Muscle of leg (tissue), 11 donors: Measurements from ENCODE around the gene HSD11B1L. TPM values are rescaled to one million over a fixed set of nuclear protein-coding genes. Genes with fewer than 3 reads are reported as not detected.
"Not testable (repeated sequence)": the region's sequence is repeated elsewhere in the genome, so short reads cannot be mapped to it uniquely, and the experiment has no call there.

Experiments
- DNase-seq: peaks from one replicate; pipeline ENCODE4 v3.0.0; 2013
- H3K27ac ChIP-seq: one replicate; pipeline ENCODE4 v1.5.1; 2013; ENCODE audit warnings: mild to moderate bottlenecking, low read length, control low read depth
- H3K27me3 ChIP-seq: one replicate; pipeline ENCODE4 v1.6.1; 2013; ENCODE audit warnings: low read length; ENCODE audit not compliant: control insufficient read depth, insufficient read depth
- H3K36me3 ChIP-seq: one replicate; pipeline ENCODE4 v1.6.1; 2013; ENCODE audit warnings: low read length; ENCODE audit not compliant: control insufficient read depth, insufficient read depth
- H3K4me1 ChIP-seq: one replicate; pipeline ENCODE4 v1.6.1; 2013; ENCODE audit warnings: low read length; ENCODE audit not compliant: control insufficient read depth, insufficient read depth
- H3K4me3 ChIP-seq: one replicate; pipeline ENCODE4 v1.5.1; 2013; ENCODE audit warnings: low read length, control low read depth
- H3K9me3 ChIP-seq: replicated peaks from 2 replicates; pipeline ENCODE4 v1.6.1; 2013; ENCODE audit warnings: low read depth, low read length; ENCODE audit not compliant: control insufficient read depth
- WGBS: methylation state at CpG from one replicate; pipeline ENCODE4 v1.1.5; 2013; ENCODE audit warnings: missing lambda C conversion rate; ENCODE audit not compliant: insufficient coverage; 5-methylcytosine and 5-hydroxymethylcytosine counted together
- polyA plus RNA-seq, 8 donors: library from polyadenylated mRNA; unstranded; fragments of 120-200 nt; gene quantifications; one replicate each; pipeline versions ENCODE4 v1.2.1 to v1.2.3, GENCODE V29; 2013; ENCODE audit warnings: inconsistent platforms in 1 of 8, low replicate concordance in 1 of 8; ENCODE audit not compliant: insufficient read length in 8 of 8, insufficient read depth in 1 of 8
- total RNA-seq: library from RNA; stranded (reverse); fragments of 120-200 nt; gene quantifications from one replicate; pipeline ENCODE4 v1.2.4, GENCODE V29; 2013

The HSD11B1L gene
- total and polyA plus RNA-seq, 9 donors: 4.2 to 6.7 (median 5.5) TPM

- H3K36me3 ChIP-seq: no peaks in the 10 kb centered on the region
- H3K27me3 ChIP-seq: no peaks in the 10 kb centered on the region
- no peaks in the 10 kb centered on the region for H3K9me3 ChIP-seq
- no peak overlapping the region for H3K4me3 ChIP-seq
- H3K4me1 ChIP-seq: peaks cover 22% of the 10 kb centered on the region
- no peak overlapping the region for H3K27ac ChIP-seq
- WGBS: 92% methylated on average over 14 of the region's 22 CpGs
- no peak for DNase-seq
Observed at GRCh38 chr19:5684694-5685430, 4.0 kb downstream of the HSD11B1L start.

DNA sequence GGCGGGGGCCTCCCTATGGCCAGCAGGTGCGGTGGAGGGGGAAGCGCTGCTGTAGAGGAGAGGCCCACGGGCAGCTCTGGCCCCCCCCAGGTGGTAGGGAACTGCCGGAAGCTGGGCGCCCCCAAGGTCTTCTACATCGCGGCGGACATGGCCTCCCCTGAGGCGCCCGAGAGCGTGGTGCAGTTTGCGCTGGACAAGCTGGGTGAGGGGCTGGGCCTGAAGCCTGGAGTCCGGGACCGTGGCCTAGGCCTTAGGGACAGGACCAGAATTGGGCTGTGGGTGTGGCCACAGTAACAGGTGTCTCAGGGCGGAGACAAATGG, 5.5 kb downstream of the HSD11B1L start:
- Histone ChIP-seq H3K4me1 (peaks cover 24% of the 10 kb centered on the region), H3K27ac (peak overlapping the region; percentile 73), H3K4me3 (peak overlapping the region; percentile 43), H3K9me3 (no peaks in the 10 kb centered on the region), H3K36me3 (no peaks in the 10 kb centered on the region), H3K27me3 (no peaks in the 10 kb centered on the region)
- DNase-seq: no peak
- 19% methylated on average over 13 of the region's 16 CpGs for WGBS

DNA sequence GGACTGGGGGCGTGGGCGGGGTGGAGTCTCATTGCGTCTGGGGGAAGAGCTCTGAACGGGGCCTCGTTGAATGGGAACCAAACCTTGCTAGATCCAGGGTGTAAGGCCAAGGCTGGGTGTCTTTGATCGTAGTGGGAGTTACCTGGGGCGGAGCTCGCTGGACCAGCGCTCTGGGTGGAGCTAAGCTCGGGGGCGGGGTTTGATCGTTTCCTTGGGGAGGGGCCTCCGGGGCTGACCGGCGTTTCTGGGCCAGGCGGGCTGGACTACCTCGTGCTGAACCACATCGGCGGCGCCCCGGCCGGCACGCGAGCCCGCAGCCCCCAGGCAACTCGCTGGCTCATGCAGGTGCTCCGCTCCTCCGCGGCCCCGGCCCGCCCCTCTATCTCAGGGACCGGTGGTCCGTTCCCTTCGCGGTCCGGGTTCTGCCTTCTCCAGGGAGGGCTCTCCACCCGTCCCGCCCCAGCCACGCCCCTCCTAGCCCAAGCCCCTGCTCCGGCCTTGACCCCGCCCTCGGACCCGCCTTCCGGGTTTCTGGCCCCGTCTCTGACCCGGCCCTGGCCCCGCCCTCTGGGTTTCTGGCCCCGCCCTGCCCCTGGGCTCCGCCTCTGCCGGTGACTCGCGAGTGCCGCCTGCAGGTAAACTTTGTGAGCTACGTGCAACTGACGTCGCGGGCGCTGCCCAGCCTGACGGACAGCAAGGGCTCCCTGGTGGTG, 6.0 kb downstream of the HSD11B1L start:
- peaks cover 28% of the 10 kb centered on the region for H3K4me1 ChIP-seq
- H3K27me3 ChIP-seq: no peaks in the 10 kb centered on the region
- peaks cover 5% of the 10 kb centered on the region for H3K36me3 ChIP-seq
- peak overlapping the region; percentile 73 for H3K27ac ChIP-seq
- no peaks in the 10 kb centered on the region for H3K9me3 ChIP-seq
- peak; percentile 95 for DNase-seq
- peak overlapping the region; percentile 43 for H3K4me3 ChIP-seq
- under 1% methylated on average over 59 of the region's 59 CpGs for WGBS

DNA sequence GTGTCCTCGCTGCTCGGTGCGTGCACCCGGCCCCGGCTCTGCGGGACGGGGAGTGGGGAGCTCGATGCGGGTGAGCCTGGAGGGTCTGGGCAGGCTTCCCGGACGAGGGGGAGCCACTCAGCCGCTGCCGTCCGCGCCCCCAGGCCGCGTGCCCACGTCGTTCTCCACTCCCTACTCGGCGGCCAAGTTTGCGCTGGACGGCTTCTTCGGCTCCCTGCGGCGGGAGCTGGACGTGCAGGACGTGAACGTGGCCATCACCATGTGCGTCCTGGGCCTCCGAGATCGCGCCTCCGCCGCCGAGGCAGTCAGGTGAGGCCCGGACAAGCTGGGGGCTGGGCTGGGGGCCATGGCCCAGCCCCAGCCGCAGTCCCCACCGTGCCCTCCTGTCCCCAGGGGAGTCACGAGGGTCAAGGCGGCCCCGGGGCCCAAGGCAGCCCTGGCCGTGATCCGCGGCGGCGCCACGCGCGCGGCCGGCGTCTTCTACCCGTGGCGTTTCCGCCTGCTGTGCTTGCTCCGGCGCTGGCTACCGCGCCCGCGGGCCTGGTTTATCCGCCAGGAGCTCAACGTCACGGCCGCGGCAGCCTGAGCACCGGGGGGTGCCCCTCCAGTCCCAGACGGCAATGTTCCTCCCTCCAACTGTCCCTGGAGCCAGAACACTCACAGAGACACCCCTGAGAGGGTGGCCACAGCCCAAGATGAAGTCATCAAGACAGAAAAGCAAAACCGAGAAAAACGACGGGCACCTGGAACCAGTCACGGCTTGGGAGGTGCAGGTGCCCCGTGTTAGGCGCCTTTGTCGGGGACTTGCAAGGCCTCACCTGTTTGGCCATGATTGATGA, 6.8 kb downstream of the HSD11B1L start:
- 43% methylated on average over 76 of the region's 76 CpGs for whole genome bisulfite sequencing
- DNase-seq: peak; percentile 42

DNA sequence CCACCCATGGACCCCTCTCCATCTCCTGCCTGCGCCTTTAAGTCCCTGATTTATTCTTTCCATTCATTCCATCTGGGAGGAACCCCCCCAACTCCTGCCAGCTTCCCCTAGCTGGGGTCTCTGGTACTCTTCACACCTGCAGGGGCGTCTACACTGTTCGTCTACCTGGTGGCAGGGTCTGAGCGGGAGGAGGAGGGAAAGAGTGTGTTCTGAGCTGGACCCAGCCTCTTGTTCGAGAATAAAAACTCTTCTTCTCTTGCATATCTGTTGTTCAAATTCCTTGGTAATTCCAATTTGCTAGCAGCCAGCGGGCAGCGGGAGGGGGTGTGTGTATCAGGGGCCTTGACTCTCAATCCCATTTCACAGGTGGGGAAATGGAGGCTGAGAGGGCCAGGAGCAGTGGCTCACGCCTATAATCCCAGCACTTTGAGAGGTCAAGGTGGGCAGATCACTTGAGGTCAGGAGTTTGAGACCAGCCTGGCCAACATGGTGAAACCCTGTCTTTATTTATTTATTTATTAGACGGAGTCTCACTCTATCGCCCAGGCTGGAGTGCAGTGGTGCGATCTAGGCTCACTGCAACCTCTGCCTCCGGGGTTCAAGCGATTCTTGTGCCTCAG, 7.5 kb downstream of the HSD11B1L start:
- H3K36me3 ChIP-seq: peaks cover 21% of the 10 kb centered on the region
- H3K4me1 ChIP-seq: peaks cover 44% of the 10 kb centered on the region
- H3K4me3 ChIP-seq, DNase-seq, H3K27ac ChIP-seq, H3K27me3 ChIP-seq, H3K9me3 ChIP-seq: not testable (repeated sequence)
- 97% methylated on average over 6 of the region's 13 CpGs for WGBS

More for the DNA sequence above, 6.8 kb downstream of the HSD11B1L start:
- Histone ChIP-seq H3K27ac (peak overlapping the region; percentile 73), H3K4me1 (peaks cover 36% of the 10 kb centered on the region), H3K4me3 (peak overlapping the region; percentile 43), H3K27me3 (no peaks in the 10 kb centered on the region), H3K36me3 (peaks cover 13% of the 10 kb centered on the region), H3K9me3 (no peaks in the 10 kb centered on the region)

GRCh38 chr19:5690125-5690954, 9.5 kb downstream of the HSD11B1L start, which contains the start of gene RPL36:
TSS of gene RPL36 (plus strand) at chr19:5690295. CDS start at chr19:5690508, 213 bp downstream.
- WGBS: 1% methylated on average over 63 of the region's 73 CpGs
- Histone ChIP-seq H3K4me3 (peak within 1 kb of the TSS; percentile 90), H3K4me1 (peaks cover 60% of the 10 kb centered on the region), H3K27me3 (no peaks in the 10 kb centered on the region), H3K27ac (peak within 1 kb of the TSS; percentile 97), H3K36me3 (peaks cover 39% of the 10 kb centered on the region), H3K9me3 (no peaks in the 10 kb centered on the region)
- peak; percentile 98 for DNase-seq

DNA sequence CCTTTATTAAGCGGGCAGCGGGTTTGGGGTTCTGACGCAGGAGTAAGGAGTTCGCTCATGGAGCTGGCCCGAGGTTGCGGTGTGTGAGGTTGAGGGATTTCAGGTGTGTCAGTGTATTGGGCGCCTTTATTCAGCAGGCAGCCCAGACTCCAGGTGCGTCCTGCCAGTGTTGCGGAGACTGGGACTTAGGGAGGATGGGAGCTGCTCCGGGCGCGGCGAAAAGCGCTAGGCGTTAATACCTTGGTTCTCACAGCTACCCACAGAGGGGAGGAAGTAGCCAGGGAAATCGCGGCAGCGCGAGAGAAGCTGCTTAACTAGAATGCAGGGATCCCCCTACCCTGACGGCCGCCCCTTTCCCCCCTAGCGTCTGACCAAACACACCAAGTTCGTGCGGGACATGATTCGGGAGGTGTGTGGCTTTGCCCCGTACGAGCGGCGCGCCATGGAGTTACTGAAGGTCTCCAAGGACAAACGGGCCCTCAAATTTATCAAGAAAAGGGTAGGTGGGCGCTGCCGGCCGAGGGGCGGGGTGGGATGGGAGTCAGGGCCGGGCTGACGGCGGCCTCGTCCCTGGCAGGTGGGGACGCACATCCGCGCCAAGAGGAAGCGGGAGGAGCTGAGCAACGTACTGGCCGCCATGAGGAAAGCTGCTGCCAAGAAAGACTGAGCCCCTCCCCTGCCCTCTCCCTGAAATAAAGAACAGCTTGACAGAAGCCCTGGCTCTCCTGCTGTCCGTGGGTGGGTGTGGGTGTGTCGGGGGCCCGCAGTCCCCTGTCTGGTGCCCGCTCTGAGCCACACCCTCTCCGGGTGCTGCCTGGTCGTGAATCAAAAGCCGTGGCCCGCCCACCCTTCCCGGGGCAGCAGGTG, 10.4 kb downstream of the HSD11B1L start:
- Histone ChIP-seq H3K27ac (peak overlapping the region; percentile 97), H3K9me3 (no peaks in the 10 kb centered on the region), H3K36me3 (peaks cover 47% of the 10 kb centered on the region), H3K27me3 (no peaks in the 10 kb centered on the region), H3K4me3 (peak overlapping the region; percentile 90), H3K4me1 (peaks cover 65% of the 10 kb centered on the region)
- DNase-seq: peak; percentile 87
- WGBS: 5% methylated on average over 32 of the region's 54 CpGs

DNA sequence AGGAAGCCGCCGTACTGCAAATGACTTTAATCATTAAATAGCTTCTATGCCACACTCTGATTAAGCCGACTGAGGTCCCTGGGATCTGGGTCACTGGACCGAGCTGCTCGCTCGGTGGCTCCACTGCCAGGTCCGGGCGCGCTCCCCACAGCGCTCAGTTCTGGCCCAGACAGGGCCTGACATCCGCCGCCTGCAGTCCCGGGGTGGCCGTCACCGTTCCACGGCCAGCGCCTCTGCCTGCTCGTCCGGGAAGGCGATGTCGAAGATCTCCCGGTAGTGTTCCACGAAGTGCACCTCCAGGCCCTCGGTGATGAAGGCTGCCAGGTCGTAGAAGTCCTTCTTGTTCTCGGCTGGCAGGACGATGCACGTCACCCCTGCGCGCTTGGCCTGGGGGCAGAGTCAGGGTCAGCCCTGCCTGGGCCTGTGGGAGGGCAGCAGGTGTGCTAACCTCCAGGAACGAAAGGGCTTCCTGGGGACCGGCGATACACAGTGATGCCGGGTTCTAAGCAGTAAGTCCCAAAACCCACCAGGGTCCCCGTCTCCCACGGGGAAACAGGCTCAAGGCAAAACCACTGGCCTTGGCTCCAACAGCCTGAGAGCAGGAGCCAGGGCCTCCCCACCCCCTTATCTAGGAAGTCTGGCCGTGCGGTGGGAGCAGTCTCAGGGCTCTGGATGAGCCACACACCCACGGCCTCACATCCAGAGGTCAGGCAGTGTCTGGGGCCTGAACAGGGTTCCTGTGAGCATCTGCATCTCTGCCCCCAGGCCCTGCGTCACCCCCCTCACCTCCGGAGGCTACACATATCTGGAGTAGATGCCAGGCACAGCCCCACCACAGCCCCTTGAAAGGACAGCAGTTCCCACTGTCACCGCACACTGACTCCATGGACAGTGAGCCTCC, 11.2 kb downstream of the HSD11B1L start:
- peaks cover 56% of the 10 kb centered on the region for H3K36me3 ChIP-seq
- no peaks in the 10 kb centered on the region for H3K27me3 ChIP-seq
- DNase-seq: no peak
- H3K27ac ChIP-seq: peak overlapping the region; percentile 97
- H3K4me1 ChIP-seq: peaks cover 63% of the 10 kb centered on the region
- H3K9me3 ChIP-seq: no peaks in the 10 kb centered on the region
- WGBS: 58% methylated on average over 41 of the region's 42 CpGs
- H3K4me3 ChIP-seq: peak overlapping the region; percentile 90
